NCI-H1105 (cell line): Measurements from ENCODE around the gene CHRND.
"Not testable (repeated sequence)": the region's sequence is repeated elsewhere in the genome, so short reads cannot be mapped to it uniquely, and the experiment has no call there.

Experiments
- DNase-seq: peaks from one replicate; lab custom pipeline; 2025; lab: John Stamatoyannopoulos, UW

Gene CHRND

GRCh38 chr2:232543928-232544631, 18.1 kb downstream of the CHRND start:
- DNase-seq = no peak

GRCh38 chr2:232544674-232545073, 18.7 kb downstream of the CHRND start:
- DNase-seq = no peak

DNA sequence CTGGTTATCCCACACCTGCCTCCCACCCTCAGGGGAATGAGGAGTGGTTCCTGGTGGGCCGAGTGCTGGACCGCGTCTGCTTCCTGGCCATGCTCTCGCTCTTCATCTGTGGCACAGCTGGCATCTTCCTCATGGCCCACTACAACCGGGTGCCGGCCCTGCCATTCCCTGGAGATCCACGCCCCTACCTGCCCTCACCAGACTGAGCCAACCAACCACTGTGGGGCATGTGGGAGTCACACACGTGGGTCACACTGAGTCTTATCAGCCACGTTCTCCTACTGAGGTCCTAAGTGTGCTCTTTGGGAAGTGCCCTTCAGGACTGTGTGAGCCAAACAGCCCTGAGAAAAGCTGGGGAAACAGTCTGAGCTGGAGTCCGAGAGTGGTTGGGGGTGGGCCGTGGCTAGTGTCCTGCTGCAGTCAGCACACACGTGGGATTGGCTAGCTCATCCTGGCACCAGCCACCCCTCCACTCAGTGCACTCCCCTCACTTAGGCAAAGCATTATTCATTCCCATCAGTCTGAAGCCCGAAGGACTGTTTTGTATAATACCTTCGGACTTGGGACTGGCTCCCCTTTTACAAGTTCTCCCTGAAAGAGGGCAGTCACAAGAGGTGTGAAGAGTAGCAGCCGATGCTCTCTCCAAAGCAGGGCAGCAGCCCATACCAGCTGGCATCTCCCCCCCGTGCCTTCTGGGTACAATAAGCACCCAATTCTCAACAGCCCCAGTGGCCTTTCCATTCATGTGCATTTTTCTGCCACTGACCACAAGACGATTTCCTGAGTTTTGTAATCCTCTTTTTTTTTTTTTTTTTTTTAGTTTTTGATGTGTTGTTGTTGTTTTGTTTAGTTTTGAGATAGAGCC, 19.8 kb downstream of the CHRND start:
- no peak for DNase-seq

- no peak for DNase-seq
Observed at GRCh38 chr2:232547991-232548390, 22.0 kb downstream of the CHRND start.

DNA sequence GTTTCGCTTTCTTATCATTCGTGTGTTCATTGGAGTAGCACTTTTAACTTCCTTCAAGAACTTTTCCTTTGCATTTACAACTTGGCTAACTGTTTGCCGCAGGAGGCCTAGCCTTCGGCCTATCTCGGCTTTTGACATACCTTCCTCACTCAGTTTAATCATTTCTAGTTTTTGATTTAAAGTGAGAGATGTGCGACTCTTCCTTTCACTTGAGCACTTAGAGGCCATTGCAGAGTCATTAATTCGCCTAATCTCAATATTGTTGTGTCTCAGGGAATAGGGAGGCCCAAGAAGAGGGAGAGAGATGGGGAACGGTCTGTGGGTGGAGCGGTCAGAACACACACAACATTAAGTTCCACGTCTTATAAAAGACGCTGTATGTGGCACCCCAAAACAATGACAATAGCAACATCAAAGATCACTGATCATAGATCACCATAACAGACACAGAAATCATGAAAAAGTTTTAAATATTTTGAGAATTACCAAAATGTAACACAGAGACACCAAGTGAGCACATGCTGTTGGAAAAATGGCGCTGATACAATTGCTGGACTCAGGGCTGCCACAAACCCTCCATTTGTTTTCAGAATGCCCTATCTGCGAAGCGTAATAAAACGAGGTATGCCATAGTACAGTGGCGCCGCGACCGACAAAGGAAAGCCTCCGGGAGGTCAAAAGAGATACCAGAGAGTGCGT, 23.8 kb downstream of the CHRND start:
- no peak for DNase-seq

- peak; percentile 83 for DNase-seq
Observed at GRCh38 chr2:232550354-232551249, 24.6 kb downstream of the CHRND start, which contains the start of the genes EIF4E2 and TIGD1. Gene EIF4E2, plus strand, starts transcription at chr2:232550689. Its CDS starts 36 bp downstream, at chr2:232550725. Gene TIGD1, minus strand, starts transcription at chr2:232550557. Its CDS starts 675 bp downstream, at chr2:232549882.

GRCh38 chr2:232551250-232551638, 25.3 kb downstream of the CHRND start:
- no peak for DNase-seq

DNA sequence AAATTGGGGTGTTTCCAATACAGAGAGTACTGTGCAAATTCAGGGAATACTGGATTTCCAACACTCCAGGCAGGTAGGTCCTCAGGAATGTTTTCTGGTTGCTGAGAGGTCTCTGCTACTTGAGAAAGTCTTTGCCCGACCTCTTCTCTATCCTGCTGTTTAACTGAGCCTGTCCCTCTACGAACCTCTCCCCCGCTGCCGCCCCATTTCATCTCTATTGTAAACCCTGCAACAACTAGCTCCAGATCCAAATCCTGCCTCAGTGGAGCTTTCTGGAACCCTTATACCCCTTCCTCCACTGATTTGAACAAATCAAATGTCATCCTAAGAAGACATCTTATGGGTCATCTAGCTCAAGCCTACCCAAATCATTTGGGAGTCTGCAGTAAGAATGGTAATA, 25.8 kb downstream of the CHRND start:
- no peak for DNase-seq

DNA sequence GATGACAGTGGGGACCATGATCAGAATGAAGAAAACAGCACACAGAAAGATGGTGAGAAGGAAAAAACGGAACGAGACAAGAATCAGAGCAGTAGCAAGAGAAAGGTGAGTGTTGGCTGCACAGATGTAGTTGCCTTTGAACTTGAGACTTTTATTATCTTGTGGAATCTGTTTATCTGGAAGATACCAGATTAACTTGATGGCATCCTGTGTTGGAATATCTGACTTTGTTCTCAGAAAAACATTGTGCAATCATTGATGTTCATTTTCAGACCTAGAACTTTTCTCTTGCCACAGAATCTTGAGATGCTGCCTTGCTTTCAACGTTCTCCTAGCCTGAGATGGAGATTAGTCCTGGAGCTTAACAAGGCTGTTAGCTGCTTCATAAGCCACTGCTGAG, 30.5 kb downstream of the CHRND start:
- DNase-seq = no peak

DNA sequence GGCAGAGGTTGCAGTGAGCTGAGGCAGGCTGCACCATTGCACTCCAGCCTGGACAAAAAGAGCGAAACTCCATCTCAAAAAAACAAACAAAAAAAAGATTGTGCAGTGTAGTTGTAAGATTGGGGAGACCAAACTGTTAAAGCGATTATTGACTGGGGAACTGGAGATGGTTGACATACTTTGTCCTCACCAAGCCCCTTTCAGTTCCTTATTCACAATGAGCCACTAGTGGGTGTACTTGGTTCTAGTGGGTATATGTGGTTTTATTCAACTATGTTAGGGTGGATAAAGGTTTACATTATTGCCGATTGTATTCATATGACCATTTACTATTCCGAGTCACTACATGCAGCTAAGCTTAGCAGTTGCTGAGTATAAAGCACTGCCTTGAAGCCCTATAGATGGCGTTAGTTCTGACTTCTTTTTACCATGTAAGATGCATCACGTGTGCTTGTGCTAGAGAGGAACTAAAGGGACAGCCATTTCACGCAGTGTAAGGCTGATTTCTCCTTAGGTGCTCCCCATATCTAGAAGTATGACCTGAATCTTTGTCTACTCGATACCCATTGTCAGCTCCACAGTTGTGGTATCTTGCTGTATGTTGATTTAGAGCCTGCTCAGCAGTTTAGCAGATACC, 36.7 kb downstream of the CHRND start:
- no peak for DNase-seq

DNA sequence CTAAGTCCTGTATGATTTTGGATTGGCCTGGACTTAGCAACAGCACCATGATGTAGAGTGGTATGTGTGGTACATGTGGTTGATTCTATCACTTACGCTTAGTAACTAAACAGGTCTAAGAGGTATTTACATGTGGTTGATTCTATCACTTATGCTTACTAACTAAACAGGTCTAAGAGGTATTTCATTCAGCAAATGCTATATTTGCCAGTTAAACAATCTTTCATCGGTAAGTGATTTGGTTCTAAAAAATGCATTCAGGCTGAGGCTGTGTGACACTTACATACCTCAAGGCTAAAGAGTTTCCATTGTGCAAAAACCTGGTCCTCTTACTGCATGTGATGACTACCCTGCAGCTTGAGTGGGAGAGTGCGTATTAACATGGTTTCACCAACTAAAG, 37.6 kb downstream of the CHRND start:
- DNase-seq = no peak

DNA sequence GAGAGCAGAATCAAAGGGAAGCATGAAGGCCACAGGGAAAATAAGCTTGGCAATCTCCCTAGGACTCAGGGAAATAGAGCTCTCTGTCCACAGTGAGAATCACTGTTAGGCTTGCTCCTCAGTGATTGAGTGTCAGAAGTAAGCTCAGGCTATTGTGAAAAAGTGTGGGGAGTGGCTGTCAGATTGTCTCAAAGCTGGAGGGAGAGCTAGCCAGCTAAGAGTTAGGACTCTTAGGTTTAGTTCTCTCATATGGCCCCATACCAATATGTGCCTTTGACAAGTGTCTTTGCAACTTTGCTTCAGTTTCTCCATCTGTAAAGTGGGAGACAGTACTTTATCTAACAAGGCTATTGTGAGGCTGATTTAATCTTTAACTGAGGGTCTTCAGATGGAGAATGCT, 41.8 kb downstream of the CHRND start:
- no peak for DNase-seq

- no peak for DNase-seq
Observed at GRCh38 chr2:232568161-232568560, 42.2 kb downstream of the CHRND start.

- no peak for DNase-seq
Observed at GRCh38 chr2:232569541-232569940, 43.6 kb downstream of the CHRND start.

DNA sequence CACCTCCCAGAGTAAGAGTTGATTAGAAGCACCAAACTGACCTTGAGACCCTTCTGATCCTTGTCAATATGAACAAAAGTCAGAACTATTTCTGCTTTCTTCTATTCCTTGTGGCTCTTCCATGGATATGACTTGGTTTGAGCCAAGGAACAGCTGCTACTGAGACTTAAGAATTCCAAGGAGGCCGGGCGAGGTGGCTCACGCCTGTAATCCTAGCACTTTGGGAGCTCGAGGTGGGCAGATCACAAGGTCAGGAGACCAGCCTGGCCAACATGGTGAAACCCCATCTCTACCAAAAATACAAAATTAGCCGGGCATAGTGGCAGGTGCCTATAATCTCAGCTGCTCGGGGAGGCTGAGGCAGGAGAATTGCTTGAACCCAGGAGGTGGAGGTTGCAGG, 44.5 kb downstream of the CHRND start:
- DNase-seq = not testable (repeated sequence)

DNA sequence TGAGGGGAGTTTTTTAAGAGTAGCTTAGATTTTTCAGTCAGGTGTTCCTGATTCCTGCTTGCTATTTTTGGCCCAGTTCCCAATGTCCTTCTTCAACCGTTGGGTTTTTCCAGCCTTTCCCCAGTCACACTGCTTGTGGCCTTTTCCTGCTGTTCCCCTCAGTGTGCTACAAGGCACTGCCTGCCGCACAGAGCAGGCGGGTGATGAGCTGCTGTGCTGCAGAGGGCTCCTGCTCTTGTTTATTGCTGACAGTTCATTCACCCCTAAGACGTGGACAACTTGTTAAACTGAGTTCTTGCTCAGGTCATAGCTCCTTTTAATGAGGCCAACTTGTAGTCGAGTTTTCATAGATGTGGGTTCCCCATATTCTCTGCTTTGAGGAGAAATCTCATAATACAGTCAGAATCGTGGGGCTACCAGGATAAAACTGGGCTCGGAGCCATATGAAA, 45.1 kb downstream of the CHRND start:
- no peak for DNase-seq

GRCh38 chr2:232573042-232573441, 47.1 kb downstream of the CHRND start:
- DNase-seq = no peak

DNA sequence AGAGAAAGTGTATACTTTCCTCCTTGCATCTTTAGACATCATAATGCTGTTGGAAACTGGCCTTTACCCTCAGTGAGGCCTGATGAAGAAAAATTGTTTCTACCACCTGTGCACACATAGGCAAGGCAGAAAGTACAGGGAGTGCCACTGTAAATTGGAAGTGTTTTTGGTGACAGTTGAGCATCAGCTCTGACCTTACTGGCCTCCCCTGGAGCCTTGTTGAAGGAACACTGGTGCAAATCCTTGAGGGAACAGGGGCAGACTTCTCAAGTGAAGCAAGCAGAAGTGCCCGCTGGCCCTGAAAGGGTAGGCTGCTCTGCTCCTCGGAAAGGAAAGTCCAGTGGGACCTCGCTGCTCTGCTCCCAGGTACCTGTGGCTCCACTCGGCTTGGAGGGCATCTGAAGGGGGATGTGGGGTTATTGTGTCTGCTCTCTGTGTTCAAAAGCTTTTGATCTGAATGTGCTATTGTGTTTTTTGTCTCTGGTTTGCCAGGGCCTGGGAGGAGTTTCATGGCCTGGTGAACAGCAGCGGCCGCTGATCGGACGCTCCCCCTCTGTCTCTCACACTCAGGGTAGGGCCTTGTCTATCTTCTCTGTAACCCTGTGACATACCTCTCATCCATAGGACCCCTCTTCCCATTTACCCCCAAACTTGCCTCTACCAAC, 47.9 kb downstream of the CHRND start:
- no peak for DNase-seq

DNA sequence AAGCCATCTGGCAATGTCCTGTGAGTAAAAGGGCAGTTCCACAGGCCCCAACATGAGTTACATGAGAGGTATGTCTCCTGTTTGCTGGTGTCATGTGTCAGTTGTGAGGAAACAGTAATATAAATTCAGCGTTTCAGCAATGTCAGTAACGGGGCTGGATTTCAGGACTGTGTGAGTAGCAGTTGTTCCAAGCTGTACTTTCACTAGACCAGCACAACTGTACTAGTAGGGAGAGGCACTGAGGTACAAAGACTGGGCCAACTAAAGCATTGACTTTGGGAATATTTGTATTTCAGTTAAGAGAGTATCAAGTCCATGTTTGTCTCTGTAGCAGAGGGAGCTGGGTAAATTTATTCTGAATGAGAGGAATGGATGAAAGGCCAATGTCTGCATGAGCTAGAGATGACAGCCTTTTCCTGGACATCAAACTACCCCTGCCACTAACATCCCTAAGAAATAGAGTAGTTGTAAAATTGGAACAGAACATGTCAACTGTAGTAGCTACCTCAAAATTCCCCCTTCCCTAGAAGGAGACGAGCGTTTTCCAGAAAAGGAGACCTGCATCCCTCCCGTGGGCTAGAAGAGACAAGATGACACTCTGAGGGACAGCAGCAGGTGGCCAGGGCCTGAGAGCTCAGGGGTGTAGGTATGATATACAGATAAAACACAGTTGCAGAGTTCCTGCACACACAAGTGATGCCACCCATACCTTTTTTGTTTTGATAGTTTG, 48.9 kb downstream of the CHRND start:
- DNase-seq = no peak

- no peak for DNase-seq
Observed at GRCh38 chr2:232575404-232575746, 49.4 kb downstream of the CHRND start.
